H1 (cell line): Measurements from ENCODE around the gene ITGB7.

Experiments
- CTBP2 ChIP-seq: IDR thresholded peaks from 2 replicates; pipeline ENCODE4 v1.7.0; 2011; ENCODE audit warnings: borderline replicate concordance, mild to moderate bottlenecking, moderate library complexity, mixed read lengths, low read length; ENCODE audit not compliant: insufficient read depth, insufficient read length
- CTCF ChIP-seq, 3 experiments: IDR thresholded peaks; 1 replicate in 2 of 3; 2 replicates in 1 of 3; pipeline versions ENCODE4 v1.5.1 to v1.6.1; 2011; ENCODE audit warnings: low read length in 3 of 3, mild to moderate bottlenecking in 3 of 3, inconsistent platforms in 2 of 3, low read depth in 1 of 3, moderate library complexity in 1 of 3; ENCODE audit not compliant: insufficient read depth in 1 of 3; ENCODE audit errors: control extremely low read depth in 1 of 3
- EZH2 ChIP-seq: fragments of 200-600 bp; sonication (generic); IDR thresholded peaks from 2 replicates; pipeline ENCODE4 v1.7.1; 2012; ENCODE audit warnings: low read depth, mild to moderate bottlenecking, moderate library complexity, low read length, inconsistent platforms; ENCODE audit not compliant: severe bottlenecking
- MAX ChIP-seq: IDR thresholded peaks from 2 replicates; pipeline ENCODE4 v1.6.1; 2012; ENCODE audit warnings: inconsistent platforms
- PHF8 ChIP-seq: fragments of 200-600 bp; sonication (generic); conservative IDR thresholded peaks from 2 replicates; pipeline ENCODE4 v1.7.1; 2012; ENCODE audit warnings: low read depth, mild to moderate bottlenecking, inconsistent platforms, low read length, moderate library complexity
- POLR2A ChIP-seq, 2 experiments: IDR thresholded peaks; 1 replicate in 1 of 2; 2 replicates in 1 of 2; pipeline ENCODE4 v1.6.1; 2011; ENCODE audit warnings: low read depth in 2 of 2, low read length in 2 of 2, mild to moderate bottlenecking in 2 of 2; ENCODE audit errors: control extremely low read depth in 1 of 2
- POLR2AphosphoS5 ChIP-seq: IDR thresholded peaks from 2 replicates; pipeline ENCODE4 v1.6.1; 2011; ENCODE audit warnings: low read depth, low read length
- RAD21 ChIP-seq, 2 experiments: IDR thresholded peaks in 1 of 2; conservative IDR thresholded peaks in 1 of 2; 2 replicates each; pipeline ENCODE4 v1.6.1; 2011; ENCODE audit warnings: low read depth in 2 of 2, low read length in 2 of 2, improper control_type of control experiment in 1 of 2, inconsistent platforms in 1 of 2, mild to moderate bottlenecking in 1 of 2, moderate library complexity in 1 of 2
- SIRT6 ChIP-seq: IDR thresholded peaks from one replicate; pipeline ENCODE4 v1.7.1; 2012; ENCODE audit warnings: low read length, inconsistent platforms
- ZNF274 ChIP-seq: IDR thresholded peaks from 2 replicates; pipeline ENCODE4 v1.7.0; 2012; ENCODE audit warnings: low read length, borderline replicate concordance; ENCODE audit errors: extremely low read depth

- TF ChIP-seq CTCF (IDR thresholded peaks at IDR 0.05; ENCODE audit: control extremely low read depth in 1 of 3, insufficient read depth in 1 of 3, low read depth in 1 of 3, low read length in 3 of 3), result no peak
- no peak for TF ChIP-seq RAD21 (IDR thresholded peaks at IDR 0.05 in 1 of 2, conservative IDR thresholded peaks at IDR 0.05 in 1 of 2; ENCODE audit: low read depth in 2 of 2, low read length in 2 of 2)
- TF ChIP-seq POLR2AphosphoS5, result no peak
- TF ChIP-seq CTBP2, result no peak
- TF ChIP-seq ZNF274, result no peak
- no peak for TF ChIP-seq PHF8
- no peak for TF ChIP-seq SIRT6
- TF ChIP-seq POLR2A (IDR thresholded peaks at IDR 0.05; ENCODE audit: control extremely low read depth in 1 of 2, low read depth in 2 of 2, low read length in 2 of 2), result no peak
- no peak for TF ChIP-seq MAX
- TF ChIP-seq EZH2, result no peak
Measured at GRCh38 chr12:53187145-53187899, 19.7 kb downstream of the ITGB7 start.
